ENCODE data around the gene POU2F3. TPM values are rescaled to one million over a fixed set of nuclear protein-coding genes. Genes with fewer than 3 reads are reported as not detected.

POU2F3 gene
- total and polyA plus RNA-seq, 2 experiments from 2014 or later: 0.15 to 0.40 TPM

DNA sequence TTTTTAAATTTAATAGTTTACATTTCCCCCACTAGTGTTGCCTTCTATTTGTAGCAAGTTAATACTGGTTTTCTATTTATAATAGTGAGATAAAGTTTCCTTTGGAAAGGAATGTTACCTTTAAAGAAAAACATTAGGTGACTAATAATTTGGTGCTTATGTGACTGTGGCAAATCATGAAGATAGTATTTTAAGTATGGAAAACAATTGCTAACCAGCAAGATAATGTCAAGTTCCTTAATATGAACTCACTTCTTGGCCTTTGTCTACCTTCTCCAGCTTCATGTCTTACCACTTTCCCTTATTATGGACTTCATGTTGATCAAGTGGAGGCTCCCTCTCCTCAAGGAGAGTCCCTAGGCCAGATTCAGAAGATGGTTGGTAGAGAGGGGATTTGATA lies 123.5 kb downstream of the POU2F3 start:
- DNase-seq (ENCODE audit: low read depth in 1 of 2, low spot score in 1 of 2): no peak
- Histone ChIP-seq H3K4me3 (no peak overlapping the region), H3K4me1 (ENCODE audit: low read depth) (no peaks in the 10 kb centered on the region), H3K36me3 (no peaks in the 10 kb centered on the region), H3K27me3 (no peaks in the 10 kb centered on the region), H3K9me3 (ENCODE audit: low read depth) (no peaks in the 10 kb centered on the region), H3K27ac (no peak overlapping the region)
- TF ChIP-seq, protein P1, sequence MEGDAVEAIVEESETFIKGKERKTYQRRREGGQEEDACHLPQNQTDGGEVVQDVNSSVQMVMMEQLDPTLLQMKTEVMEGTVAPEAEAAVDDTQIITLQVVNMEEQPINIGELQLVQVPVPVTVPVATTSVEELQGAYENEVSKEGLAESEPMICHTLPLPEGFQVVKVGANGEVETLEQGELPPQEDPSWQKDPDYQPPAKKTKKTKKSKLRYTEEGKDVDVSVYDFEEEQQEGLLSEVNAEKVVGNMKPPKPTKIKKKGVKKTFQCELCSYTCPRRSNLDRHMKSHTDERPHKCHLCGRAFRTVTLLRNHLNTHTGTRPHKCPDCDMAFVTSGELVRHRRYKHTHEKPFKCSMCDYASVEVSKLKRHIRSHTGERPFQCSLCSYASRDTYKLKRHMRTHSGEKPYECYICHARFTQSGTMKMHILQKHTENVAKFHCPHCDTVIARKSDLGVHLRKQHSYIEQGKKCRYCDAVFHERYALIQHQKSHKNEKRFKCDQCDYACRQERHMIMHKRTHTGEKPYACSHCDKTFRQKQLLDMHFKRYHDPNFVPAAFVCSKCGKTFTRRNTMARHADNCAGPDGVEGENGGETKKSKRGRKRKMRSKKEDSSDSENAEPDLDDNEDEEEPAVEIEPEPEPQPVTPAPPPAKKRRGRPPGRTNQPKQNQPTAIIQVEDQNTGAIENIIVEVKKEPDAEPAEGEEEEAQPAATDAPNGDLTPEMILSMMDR (IDR thresholded peaks at IDR 0.05; ENCODE audit: low read depth, low read length): no peak

GRCh38 chr11:120365512-120365911 lies 125.6 kb downstream of the POU2F3 start:
- DNase-seq (ENCODE audit: low read depth in 1 of 2, low spot score in 1 of 2): no peak
- no peak overlapping the region for H3K4me3 ChIP-seq
- no peaks in the 10 kb centered on the region for H3K4me1 ChIP-seq (ENCODE audit: low read depth)
- H3K27me3 ChIP-seq: no peaks in the 10 kb centered on the region
- no peaks in the 10 kb centered on the region for H3K36me3 ChIP-seq
- H3K27ac ChIP-seq: no peak overlapping the region
- H3K9me3 ChIP-seq (ENCODE audit: low read depth): no peaks in the 10 kb centered on the region
- TF ChIP-seq, protein P1 (IDR thresholded peaks at IDR 0.05; ENCODE audit: low read depth, low read length): no peak

Other genes starting within 250 kb of the POU2F3 start
- gene TRIM29, start 102.0 kb upstream of the POU2F3 start, total RNA-seq: not detected in 2 replicates
- gene TRIM29, start 102.0 kb upstream of the POU2F3 start, polyA plus RNA-seq: not detected in 2 replicates
- gene OAF, start 29.1 kb upstream of the POU2F3 start, total RNA-seq: 11.3 and 13.2 TPM in 2 replicates
- gene OAF, start 29.1 kb upstream of the POU2F3 start, polyA plus RNA-seq: 9.9 and 12.0 TPM in 2 replicates
- gene TLCD5, start 85.2 kb downstream of the POU2F3 start, total RNA-seq: 14.9 and 25.0 TPM in 2 replicates
- 19.0 and 27.1 TPM in 2 replicates for gene TLCD5, start 85.2 kb downstream of the POU2F3 start, polyA plus RNA-seq
- 29.9 and 43.4 TPM in 2 replicates for gene ARHGEF12, start 96.3 kb downstream of the POU2F3 start, total RNA-seq
- gene ARHGEF12, start 96.3 kb downstream of the POU2F3 start, polyA plus RNA-seq: 19.4 and 21.7 TPM in 2 replicates